HepG2 (cell line): ENCODE measurements around the gene RREB1. TPM values are rescaled to one million over a fixed set of nuclear protein-coding genes. Genes with fewer than 3 reads are reported as not detected.

ENCODE experiments used
- BATF2 ChIP-seq: sonication (generic); formaldehyde crosslinking; IDR thresholded peaks from 2 replicates; pipeline ENCODE4 v1.8.0; 2022; ENCODE audit warnings: mild to moderate bottlenecking, missing genetic modification reagents, moderate library complexity
- KLF15 ChIP-seq: sonication (generic); formaldehyde crosslinking; IDR thresholded peaks from 2 replicates; pipeline ENCODE4 v1.8.1; 2023; ENCODE audit warnings: borderline replicate concordance, mild to moderate bottlenecking, inconsistent platforms, missing genetic modification reagents, mixed read lengths
- ZBTB42 ChIP-seq: sonication (generic); formaldehyde crosslinking; IDR thresholded peaks from 2 replicates; pipeline ENCODE4 v1.5.0; 2020; ENCODE audit warnings: mild to moderate bottlenecking, missing genetic modification reagents
- ZNF407 ChIP-seq: sonication (generic); formaldehyde crosslinking; IDR thresholded peaks from one replicate; pipeline ENCODE4 v1.5.1; 2020; ENCODE audit warnings: mild to moderate bottlenecking, missing genetic modification reagents; ENCODE audit errors: not compliant biosample characterization
- ZNF501 ChIP-seq: sonication (generic); formaldehyde crosslinking; IDR thresholded peaks from 2 replicates; pipeline ENCODE4 v1.5.1; 2020; ENCODE audit warnings: mild to moderate bottlenecking, moderate library complexity, missing genetic modification reagents
- ZNF557 ChIP-seq: sonication (generic); formaldehyde crosslinking; IDR thresholded peaks from 2 replicates; pipeline ENCODE4 v1.4.0; 2020; ENCODE audit warnings: missing genetic modification reagents
- ZNF607 ChIP-seq: sonication (generic); formaldehyde crosslinking; IDR thresholded peaks from 2 replicates; pipeline ENCODE4 v1.5.1; 2020; ENCODE audit warnings: missing genetic modification reagents, mild to moderate bottlenecking, borderline replicate concordance
- ZNF766 ChIP-seq: sonication (generic); formaldehyde crosslinking; IDR thresholded peaks from 2 replicates; pipeline ENCODE4 v1.5.0; 2020; ENCODE audit warnings: missing genetic modification reagents, borderline replicate concordance
- ZNF83 ChIP-seq: sonication (generic); formaldehyde crosslinking; IDR thresholded peaks from 2 replicates; pipeline ENCODE4 v1.4.0; 2020; ENCODE audit warnings: missing genetic modification reagents, mild to moderate bottlenecking, borderline replicate concordance
- polyA plus RNA-seq, 8 experiments: library from polyadenylated mRNA; depleted of rRNA in 3 of 8; stranded (reverse) in 7 of 8; unstranded in 1 of 8; fragments of >200 nt; fragmentation: Illumina TruSeq in 4 of 8; extraction: Trizol in 4 of 8; gene quantifications; 2 replicates each; pipeline versions ENCODE4 v1.2.1 to v1.2.3, GENCODE V29; 2011 to 2016; ENCODE audit warnings: low read depth in 4 of 8, missing spikeins in 1 of 8, mixed read lengths in 1 of 8; ENCODE audit not compliant: insufficient read depth in 1 of 8
- total RNA-seq, 5 experiments: library from RNA; depleted of rRNA; stranded (reverse); fragments of >200 nt; fragmentation: Illumina TruSeq; extraction: Trizol; gene quantifications; 2 replicates each; pipeline ENCODE4 v1.2.3, GENCODE V29; 2016; ENCODE audit warnings: low read depth in 1 of 5

The RREB1 gene
- total and polyA plus RNA-seq, 2 of the 13 experiments (the other 11 are each of a cell fraction or from before 2014, with no cell fraction given) = 6.1 to 23.2 TPM

- TF ChIP-seq ZNF407 (CRISPR knock-in tag) = peak; percentile 21
- TF ChIP-seq ZNF766 (CRISPR knock-in tag) = 0 out of 2 replicates have a peak, but pooled peaks have one; percentile 3
- TF ChIP-seq ZNF557 (CRISPR knock-in tag) = 0 out of 2 replicates have a peak, but pooled peaks have one; percentile 10
- TF ChIP-seq BATF2 (CRISPR knock-in tag) = no peak
- no peak for TF ChIP-seq KLF15 (CRISPR knock-in tag)
- TF ChIP-seq ZNF607 (CRISPR knock-in tag) = peak; percentile 20; the same call in 1 of the 2 replicates
- 0 out of 2 replicates have a peak, but pooled peaks have one; percentile 19 for TF ChIP-seq ZNF83
- no peak for TF ChIP-seq ZBTB42 (CRISPR knock-in tag)
- TF ChIP-seq ZNF501 = 0 out of 2 replicates have a peak, but pooled peaks have one; percentile 32
These were observed 56.8 kb downstream of the RREB1 start (continued) for GRCh38 chr6:7164536-7165001.
